ENCODE measurements around the gene DISP3.

Gene DISP3

GRCh38 chr1:11514366-11514765 is 35.4 kb downstream of the DISP3 start:
- no peak for DNase-seq (ENCODE audit: low read depth in 2 of 2)

GRCh38 chr1:11515368-11516300 is 36.7 kb downstream of the DISP3 start:
- no peak for DNase-seq (ENCODE audit: low read depth in 2 of 2)

GRCh38 chr1:11516961-11517635 is 38.1 kb downstream of the DISP3 start:
- DNase-seq (ENCODE audit: low read depth in 2 of 2) = no peak

GRCh38 chr1:11518016-11518701 is 39.2 kb downstream of the DISP3 start:
- DNase-seq (ENCODE audit: low read depth in 2 of 2) = no peak

GRCh38 chr1:11518791-11519628 is 40.1 kb downstream of the DISP3 start:
- DNase-seq (ENCODE audit: low read depth in 2 of 2) = no peak

GRCh38 chr1:11519629-11520031 is 40.7 kb downstream of the DISP3 start:
- DNase-seq (ENCODE audit: low read depth in 2 of 2) = no peak

GRCh38 chr1:11520531-11521233 is 41.7 kb downstream of the DISP3 start:
- no peak for DNase-seq (ENCODE audit: low read depth in 2 of 2)

GRCh38 chr1:11521582-11522399 is 42.8 kb downstream of the DISP3 start:
- DNase-seq (ENCODE audit: low read depth in 2 of 2) = no peak

- DNase-seq (ENCODE audit: low read depth in 2 of 2) = no peak
These were observed 43.7 kb downstream of the DISP3 start for GRCh38 chr1:11522400-11523235.

- no peak for DNase-seq (ENCODE audit: low read depth in 2 of 2)
These were observed 44.3 kb downstream of the DISP3 start for GRCh38 chr1:11523261-11523660.

- no peak for DNase-seq (ENCODE audit: low read depth in 2 of 2)
These were observed 45.0 kb downstream of the DISP3 start for GRCh38 chr1:11523746-11524464.

GRCh38 chr1:11524465-11525150 is 45.7 kb downstream of the DISP3 start:
- DNase-seq (ENCODE audit: low read depth in 2 of 2) = no peak

- no peak for DNase-seq (ENCODE audit: low read depth in 2 of 2)
These were observed 46.2 kb downstream of the DISP3 start for GRCh38 chr1:11525151-11525505.

GRCh38 chr1:11525516-11525915 is 46.6 kb downstream of the DISP3 start:
- DNase-seq (ENCODE audit: low read depth in 2 of 2) = no peak

GRCh38 chr1:11526071-11526895 is 47.3 kb downstream of the DISP3 start:
- DNase-seq (ENCODE audit: low read depth in 2 of 2) = no peak

GRCh38 chr1:11527541-11528452 is 48.8 kb downstream of the DISP3 start:
- no peak for DNase-seq (ENCODE audit: low read depth in 2 of 2)

Data from stimulated activated CD4-positive, alpha-beta T cell treated with anti-CD3 and anti-CD28 coated beads, Interleukin-15, amount 100 ng/mL, for 48 hours (primary cell).